GM21423 (cell line): ENCODE measurements around the gene ANKRD45.
"Not testable (repeated sequence)": the region's sequence is repeated elsewhere in the genome, so short reads cannot be mapped to it uniquely, and the experiment has no call there.

ENCODE experiments used
- ATAC-seq: cut with Tn5 transposase; IDR thresholded peaks from one replicate; pipeline ENCODE4 v1.9.1; 2021; ENCODE audit warnings: mild to moderate bottlenecking, moderate library complexity; ENCODE audit not compliant: unreplicated experiment

The ANKRD45 gene

GRCh38 chr1:173669491-173669941 lies at the start of gene ANKRD45:
Gene ANKRD45, minus strand, starts transcription at chr1:173669851. Its CDS starts 10,433 bp downstream, at chr1:173659418.
- ATAC-seq: no peak

- ATAC-seq: no peak
Observed at GRCh38 chr1:173717238-173717637, 47.6 kb upstream of the ANKRD45 start.

- ATAC-seq: no peak
Observed at GRCh38 chr1:173715538-173715844, 45.8 kb upstream of the ANKRD45 start.

- peak; percentile 97 for ATAC-seq
Observed at GRCh38 chr1:173714759-173715537, 45.3 kb upstream of the ANKRD45 start, which contains the start of gene KLHL20. Gene KLHL20, plus strand, starts transcription at chr1:173714981. Its CDS starts 1,063 bp downstream, at chr1:173716044.

- ATAC-seq: no peak
Observed at GRCh38 chr1:173714441-173714758, 44.7 kb upstream of the ANKRD45 start.

GRCh38 chr1:173708787-173709186 lies 39.1 kb upstream of the ANKRD45 start:
- no peak for ATAC-seq

- no peak for ATAC-seq
Observed at GRCh38 chr1:173705117-173705516, 35.5 kb upstream of the ANKRD45 start.

- no peak for ATAC-seq
Observed at GRCh38 chr1:173702736-173703135, 33.1 kb upstream of the ANKRD45 start.

- not testable (repeated sequence) for ATAC-seq
Observed at GRCh38 chr1:173701299-173701698, 31.6 kb upstream of the ANKRD45 start.

GRCh38 chr1:173693238-173693637 lies 23.6 kb upstream of the ANKRD45 start:
- no peak for ATAC-seq

- no peak for ATAC-seq
Observed at GRCh38 chr1:173688300-173688699, 18.6 kb upstream of the ANKRD45 start.

- ATAC-seq: not testable (repeated sequence)
Observed at GRCh38 chr1:173685121-173685520, 15.5 kb upstream of the ANKRD45 start.

- not testable (repeated sequence) for ATAC-seq
Observed at GRCh38 chr1:173683838-173684237, 14.2 kb upstream of the ANKRD45 start.

- ATAC-seq: no peak
Observed at GRCh38 chr1:173682184-173682583, 12.5 kb upstream of the ANKRD45 start.

- not testable (repeated sequence) for ATAC-seq
Observed at GRCh38 chr1:173680152-173680551, 10.5 kb upstream of the ANKRD45 start.

- not testable (repeated sequence) for ATAC-seq
Observed at GRCh38 chr1:173674496-173674895, 4.8 kb upstream of the ANKRD45 start.

- no peak for ATAC-seq
Observed at GRCh38 chr1:173666646-173667045, 3.0 kb downstream of the ANKRD45 start.

GRCh38 chr1:173663159-173663558 lies 6.5 kb downstream of the ANKRD45 start:
- ATAC-seq: no peak

- ATAC-seq: no peak
Observed at GRCh38 chr1:173661763-173662162, 7.9 kb downstream of the ANKRD45 start.

- ATAC-seq: no peak
Observed at GRCh38 chr1:173661271-173661670, 8.4 kb downstream of the ANKRD45 start.

- no peak for ATAC-seq
Observed at GRCh38 chr1:173660306-173660705, 9.3 kb downstream of the ANKRD45 start.

- no peak for ATAC-seq
Observed at GRCh38 chr1:173648880-173649605, 20.6 kb downstream of the ANKRD45 start.
